Colon (tissue), 2 donors: Measurements from ENCODE around the gene CACNG1.

Experiments used
- FAIRE-seq: peaks from 2 replicates; lab custom pipeline; 2012; peaks lifted over from hg19 to GRCh38; lab: Jason Lieb, UNC
- donor health status: control.
- donor health status: control.

The CACNG1 gene

DNA sequence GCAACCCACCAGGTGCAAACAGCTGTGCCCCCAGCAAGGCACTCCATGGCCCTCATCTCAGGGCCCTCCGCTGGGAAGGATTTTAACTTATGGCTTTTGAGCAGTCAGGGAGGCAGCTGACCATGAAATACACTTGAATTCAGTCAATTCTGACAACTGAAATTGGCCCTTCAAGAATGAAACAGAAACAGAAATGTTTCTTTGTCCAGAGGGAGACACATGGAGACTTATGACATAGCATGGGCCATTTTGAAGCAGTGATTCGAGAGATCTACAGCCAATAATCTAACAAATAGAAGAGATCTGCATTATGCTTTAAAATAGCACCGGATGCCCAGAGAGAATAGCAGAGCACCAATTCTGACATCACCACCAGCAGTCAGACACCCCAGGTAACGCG is 7.5 kb downstream of the CACNG1 start:
- FAIRE-seq = no peak

DNA sequence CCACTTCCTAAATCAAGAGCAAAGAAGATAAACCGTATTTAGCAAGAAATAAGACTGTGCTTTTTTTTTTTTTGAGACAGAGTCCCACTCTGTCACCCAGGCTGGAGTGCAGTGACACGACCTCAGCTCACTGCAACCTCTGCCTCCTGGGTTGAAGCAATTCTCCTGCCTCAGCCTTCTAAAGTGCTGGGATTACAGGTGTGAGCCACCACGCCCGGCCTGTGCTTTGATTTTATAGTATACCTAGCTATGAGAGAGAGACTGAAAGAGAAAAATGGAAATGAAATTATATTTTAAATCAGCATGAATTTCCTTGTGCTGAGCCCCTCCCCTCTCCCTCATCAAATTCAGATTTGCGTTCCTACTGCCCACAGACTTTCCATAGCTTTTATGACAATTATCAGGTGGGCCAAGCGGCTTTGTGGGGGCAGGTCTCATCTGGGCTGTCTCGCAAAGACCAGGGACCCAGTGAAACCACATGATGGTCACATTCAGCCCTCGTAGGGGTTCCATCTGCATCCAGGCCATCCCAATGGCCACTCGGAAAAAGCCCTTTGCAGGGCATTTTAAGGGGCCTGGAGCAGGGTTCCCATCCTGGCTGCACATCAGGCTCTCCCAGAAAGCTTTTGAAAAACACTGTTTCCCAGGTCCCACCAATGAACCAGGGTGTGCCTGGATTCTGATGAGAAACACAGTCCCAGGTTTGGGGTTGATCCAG is 8.5 kb downstream of the CACNG1 start:
- no peak for FAIRE-seq

DNA sequence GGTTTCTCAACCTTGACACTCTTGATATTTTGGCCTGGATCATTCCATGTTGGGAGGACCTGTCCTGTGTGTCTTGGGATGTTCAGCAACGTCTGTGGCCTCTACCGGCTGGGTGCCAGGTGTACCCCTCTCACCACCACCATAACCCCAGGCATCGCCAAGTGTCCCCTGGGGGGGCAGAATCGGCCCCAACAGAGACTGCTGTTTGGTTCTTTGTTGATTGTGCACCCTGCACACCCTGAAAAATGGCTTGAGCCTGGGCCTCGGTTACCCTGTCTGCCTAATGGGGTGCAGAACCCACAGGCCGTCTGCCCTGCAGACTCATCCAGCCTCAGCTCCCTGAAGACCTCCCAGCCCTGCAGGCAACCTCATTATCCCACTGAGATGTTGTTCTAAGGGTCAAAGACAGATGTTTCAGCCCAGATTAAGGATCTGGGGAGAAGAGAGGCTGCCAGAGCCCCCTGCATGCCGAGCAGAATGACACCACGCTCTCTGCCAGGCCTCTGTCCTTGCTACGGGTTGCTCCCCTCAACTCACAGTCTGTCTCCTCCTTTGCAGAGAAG is 9.2 kb downstream of the CACNG1 start:
- FAIRE-seq = no peak

DNA sequence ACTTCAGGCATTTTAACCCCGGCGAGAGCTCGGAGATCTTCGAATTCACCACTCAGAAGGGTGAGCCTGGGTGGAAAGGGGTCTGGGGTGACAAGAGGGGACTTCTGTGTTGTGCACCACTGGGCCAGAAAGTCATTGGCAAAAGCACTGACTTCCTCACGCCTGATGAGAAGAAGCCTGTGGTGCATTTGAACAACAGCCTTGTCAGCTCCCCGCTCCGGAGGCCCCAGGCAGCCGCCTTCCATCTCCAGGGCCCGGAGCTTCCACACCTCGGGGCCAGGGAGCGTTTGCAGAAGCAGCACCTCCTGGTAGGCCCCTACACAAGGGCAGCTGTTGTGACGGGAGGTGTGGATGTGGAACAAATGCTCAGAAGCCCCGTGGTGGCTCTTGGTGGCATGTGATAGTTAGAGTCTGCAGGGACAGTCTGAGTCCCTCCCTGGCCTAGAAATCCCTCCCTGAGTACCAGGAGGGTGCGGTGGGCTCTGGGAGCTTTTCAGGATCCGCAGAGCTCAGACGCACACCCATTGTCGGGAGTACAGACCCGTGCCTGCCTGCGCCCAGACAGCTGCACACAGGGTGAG is 9.7 kb downstream of the CACNG1 start:
- FAIRE-seq = no peak

DNA sequence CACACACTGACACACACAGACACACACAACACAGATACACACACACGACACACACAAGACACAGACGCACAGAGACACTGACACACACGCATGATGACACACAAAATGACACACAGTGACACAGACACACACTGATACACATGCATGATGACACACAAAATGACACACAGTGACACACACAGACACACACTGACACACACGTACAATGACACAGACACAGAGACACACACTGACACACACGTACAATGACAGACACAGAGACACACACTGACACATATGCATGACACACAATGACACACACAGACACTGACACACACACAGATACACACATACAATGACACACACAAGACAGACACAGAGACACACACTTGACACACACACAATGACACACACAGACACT is 10.3 kb downstream of the CACNG1 start:
- no peak for FAIRE-seq

DNA sequence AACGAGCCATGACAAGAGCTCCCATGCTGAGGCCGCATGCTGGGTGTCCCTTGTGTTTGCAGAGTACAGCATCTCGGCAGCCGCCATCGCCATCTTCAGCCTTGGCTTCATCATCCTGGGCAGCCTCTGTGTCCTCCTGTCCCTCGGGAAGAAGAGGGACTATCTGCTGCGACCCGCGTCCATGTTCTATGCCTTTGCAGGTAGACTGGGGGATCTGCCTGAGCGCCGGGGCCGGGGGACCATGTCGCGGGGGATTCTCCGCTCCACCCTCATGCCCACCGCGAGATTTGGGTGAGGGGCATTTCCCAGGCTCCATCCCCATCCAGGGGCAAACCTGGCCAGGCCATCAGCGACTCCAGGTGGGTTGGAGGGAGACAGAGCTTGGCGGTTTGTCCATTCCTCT is 10.7 kb downstream of the CACNG1 start:
- FAIRE-seq = no peak

DNA sequence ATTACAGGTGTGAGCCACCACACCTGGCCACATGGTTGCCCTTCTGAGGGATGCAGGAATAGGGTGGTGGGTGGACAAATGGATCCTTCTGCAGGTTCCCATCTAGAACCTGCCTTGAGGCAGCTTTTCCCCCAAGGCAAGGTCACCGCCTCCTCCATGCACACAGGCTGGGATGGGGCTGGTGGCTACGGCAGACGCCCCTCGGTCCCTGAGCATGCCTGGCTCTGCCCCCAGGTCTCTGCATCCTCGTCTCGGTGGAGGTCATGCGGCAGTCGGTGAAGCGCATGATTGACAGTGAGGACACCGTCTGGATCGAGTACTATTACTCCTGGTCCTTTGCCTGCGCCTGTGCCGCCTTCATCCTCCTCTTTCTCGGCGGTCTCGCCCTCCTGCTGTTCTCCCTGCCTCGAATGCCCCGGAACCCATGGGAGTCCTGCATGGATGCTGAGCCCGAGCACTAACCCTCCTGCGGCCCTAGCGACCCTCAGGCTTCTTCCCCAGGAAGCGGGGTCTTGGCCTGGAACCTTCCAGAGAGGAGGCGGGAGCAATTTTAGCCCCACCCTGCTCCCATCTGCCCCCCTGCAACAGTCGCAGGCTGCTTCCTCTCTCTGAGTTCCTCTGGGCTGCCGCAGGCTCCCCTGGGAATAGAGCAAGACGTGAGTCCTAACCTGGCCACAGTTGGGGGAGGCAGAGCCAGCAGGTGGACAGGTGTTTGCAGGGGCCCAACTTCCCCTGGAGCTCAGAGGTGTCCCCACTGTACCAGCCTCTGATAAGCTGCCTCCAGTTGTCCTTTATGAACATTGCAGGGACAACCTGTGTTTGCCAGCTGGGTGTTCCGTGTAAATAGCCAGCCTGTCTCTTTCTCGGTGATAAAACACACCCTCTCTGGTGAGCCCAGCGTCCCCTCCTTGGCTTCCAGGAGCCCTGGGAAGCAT is 11.7 kb downstream of the CACNG1 start:
- FAIRE-seq = no peak

DNA sequence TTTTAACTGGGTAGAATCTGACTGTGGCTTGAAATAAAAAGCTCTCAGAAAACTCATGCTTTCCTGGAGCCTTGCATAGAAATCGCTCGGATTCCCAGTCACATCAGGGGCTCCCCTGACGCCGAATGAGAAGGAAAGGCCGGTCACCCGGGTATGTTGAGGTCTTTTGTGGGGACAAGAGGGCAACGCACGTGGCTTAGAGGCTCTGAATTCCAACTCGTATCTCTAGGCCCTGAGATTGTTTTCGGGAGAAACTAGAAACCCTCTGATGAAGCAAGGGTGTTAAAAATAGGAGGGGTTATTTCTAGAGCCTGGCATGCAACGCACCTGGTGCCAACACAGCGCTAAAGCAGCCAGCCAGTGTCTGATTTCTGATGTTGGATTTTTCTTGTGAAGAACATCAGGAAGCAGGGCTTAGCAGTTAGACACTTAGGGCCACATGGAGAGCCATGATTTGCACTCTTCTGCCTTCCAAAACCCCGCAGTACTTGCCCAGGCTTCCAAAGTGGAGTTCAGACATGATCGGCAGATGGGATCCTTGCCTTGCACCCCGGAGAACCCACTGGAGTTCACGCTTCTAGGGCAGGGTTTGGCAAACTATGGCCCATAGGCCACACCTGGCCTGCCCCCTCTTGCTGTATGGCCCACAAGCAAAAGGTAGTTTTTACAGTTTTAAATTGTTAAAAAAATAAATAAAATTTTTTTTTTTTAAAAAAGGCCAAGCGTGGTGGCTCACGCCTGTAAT is 12.6 kb downstream of the CACNG1 start:
- FAIRE-seq = no peak

DNA sequence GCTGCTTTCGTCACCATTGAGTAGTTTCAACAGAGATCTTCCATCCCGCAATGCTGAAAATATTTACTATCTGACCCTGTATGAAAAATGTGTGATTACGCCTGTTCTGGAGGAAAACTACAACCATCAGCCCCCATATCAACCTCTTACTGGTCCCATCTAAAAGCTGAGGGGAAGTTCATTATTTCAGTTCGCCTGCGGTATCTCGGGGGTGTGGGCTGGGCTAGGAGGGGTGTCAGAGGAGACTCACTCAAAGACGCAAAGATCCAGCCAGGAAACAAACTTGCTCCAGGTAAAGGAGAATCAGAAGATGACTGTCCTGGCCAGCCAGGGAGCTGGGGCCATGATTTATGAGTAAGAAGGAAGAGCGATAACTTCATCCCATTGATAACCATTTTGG is 13.7 kb downstream of the CACNG1 start:
- no peak for FAIRE-seq

DNA sequence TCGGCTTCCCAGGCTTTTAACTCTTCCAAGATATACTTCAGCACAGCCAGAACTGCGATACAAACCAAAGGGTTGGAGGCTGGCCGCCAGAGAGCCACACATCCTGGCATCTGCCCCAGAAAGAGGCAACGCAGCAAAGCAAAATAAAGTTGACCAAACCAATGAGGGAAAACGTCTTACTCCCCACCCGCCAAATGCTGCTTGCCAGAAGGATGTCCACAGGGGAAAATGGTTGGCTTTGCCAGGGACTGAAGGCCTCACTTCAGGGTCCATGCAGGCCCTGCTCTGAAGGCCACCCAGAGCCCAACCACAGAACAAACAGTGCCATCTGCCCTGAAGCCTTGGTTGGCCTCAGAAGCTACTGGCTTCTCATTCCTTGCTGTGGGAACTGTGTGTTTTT is 15.0 kb downstream of the CACNG1 start:
- no peak for FAIRE-seq

DNA sequence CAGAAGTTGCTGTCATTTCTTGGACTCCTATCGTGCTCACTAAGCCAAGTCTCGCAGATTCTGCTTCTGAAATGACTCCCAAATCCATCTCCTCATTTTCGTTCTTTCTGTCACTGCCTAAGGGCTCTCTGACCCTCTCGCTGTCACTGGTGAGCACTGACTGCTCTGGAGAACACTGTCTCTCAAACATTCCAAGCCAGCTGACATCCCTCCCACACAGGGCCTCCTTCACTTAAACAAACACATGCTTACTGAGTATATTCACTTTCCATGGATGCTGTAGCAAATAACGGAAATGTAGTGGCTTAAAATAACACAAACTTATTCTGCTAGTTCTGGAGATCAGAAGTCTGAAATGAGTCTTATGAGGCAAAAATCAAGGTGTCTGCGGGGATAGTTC is 18.8 kb downstream of the CACNG1 start:
- FAIRE-seq = no peak

DNA sequence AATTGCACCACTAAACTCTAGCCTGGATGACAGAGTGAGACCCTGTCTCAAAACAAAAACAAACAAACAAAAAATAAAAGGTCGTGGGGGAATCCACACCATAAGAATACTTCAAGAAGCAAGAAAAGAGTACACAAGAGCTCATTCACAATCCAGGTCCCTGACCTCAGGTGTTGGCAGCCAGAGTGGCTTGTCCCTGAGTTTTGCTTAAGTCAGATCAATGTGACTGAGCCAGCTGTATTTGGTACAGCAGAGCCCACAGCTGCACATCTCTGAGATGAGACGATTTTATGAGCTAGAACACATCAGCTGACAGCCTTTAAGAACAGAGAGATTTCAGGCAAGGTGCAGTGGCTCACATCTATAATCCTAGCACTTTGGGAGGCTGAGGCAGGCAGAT is 22.4 kb downstream of the CACNG1 start:
- FAIRE-seq = no peak

DNA sequence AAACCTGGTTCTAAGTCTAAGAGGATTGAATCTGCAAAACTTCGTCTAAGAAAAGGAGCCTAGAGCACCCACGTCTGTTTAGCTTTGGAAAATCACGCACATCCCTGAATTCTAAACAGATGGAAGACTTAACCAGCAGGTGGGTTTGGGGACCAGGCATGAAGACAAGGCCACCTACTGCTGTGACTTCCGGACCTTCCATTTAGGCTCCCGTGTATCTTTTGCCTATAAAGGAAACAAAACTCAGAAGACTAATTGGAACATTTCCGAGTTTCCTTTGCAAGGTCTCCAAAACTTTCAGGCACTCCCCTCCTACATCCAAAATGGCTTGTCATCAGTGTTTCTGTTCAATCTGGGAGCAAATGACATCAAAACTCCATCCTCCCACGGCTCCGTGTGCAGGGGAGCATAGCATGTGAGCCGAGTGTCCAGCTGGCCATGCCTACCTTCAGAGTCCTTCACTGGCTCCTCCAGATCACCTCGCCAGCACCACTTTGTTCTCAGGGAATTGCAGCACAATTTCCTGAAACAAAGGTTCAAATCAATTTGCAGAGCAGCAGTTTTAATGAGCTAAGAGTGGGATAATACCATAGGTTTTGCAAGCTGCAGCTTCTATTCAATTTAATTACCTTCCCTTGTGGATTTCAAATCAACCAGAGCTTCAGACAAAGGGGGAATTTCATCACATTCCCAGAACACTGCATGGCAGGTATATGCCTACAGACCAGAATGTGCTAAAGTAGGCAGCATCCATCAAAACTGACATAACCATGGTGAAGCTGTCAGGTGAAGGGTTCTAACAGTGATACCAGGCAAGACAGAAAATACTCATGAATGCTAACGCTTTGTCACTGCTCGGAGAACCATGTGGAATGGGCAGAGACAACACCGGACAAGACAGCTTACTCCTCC is 23.5 kb downstream of the CACNG1 start:
- no peak for FAIRE-seq

DNA sequence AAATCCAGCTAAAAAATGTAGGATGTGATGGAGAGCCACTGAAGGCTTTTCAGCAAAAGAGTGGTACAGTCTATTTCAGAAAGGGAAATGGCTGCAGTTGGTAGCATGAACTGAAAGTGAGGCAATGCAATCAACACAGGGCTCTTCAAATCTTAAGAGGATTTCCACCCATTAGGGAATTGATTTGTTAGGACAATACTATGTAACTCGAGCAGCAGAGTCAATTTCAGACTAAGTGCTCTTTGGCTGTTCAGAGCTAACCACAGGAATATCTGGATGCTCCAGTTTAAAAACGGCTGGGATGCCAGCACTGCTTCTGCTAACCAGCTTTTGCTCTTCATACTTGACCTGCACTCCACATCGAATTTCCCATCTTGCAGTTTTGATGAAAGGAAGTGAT is 24.6 kb downstream of the CACNG1 start:
- no peak for FAIRE-seq

DNA sequence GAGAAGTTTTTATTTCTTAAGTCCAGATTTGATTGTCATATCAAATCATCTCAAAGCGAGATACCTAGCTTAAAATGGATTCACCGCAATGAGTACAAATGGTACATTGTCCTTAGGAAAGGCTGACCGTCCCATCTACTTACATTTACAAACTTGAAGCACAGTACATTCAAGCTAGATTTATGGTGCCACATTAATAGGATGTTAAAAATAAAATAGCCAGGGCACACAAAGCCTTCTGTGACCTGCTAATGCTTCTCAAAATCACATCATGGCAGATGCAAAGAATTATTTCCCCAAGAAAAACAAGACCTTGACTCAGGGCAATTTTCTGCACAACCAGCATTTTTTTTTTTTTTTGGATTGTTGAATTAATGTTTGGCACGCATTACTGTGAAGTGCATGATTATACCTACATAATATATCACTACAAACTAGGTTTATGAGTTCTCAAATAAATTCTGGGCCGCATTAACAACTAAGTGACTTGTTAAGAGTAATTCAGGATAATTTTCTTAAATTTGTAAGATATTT is 25.3 kb downstream of the CACNG1 start:
- FAIRE-seq = no peak

DNA sequence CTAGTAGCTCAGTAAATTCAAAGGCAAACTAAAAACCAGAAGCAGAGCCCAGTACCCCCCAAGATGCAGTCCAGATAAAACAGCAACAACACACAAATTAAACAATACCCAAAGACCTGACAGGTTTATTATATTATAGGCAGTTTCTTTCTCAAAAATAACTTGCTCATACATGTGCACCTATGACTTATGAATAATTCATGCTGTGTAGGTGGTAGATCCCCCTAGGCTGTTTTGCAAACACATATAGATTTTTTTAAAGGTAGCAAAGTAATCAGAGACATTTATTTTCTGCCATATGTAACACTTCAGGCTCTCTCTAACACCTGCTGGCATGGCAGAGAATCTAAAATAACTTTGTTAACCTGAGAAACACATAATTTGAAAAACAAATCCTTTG is 27.2 kb downstream of the CACNG1 start:
- FAIRE-seq = no peak

DNA sequence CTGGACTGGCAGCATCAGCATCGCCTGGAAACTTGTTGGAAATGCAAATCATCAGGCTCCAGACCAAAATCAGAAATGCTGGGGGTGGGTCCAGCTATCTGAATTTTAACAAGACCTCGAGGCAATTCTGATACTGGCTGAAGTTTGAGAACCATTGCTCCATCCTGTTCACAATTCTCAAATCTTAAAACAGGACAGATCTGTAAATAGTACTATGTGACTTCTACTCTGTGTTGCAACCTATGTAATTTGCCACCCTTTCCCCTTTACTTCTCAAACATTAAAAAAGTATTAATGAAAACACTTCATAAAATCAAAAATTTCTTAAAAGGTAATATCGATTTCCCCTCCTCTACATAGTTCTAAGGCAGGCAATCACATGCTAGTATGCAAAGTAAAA is 28.5 kb downstream of the CACNG1 start:
- no peak for FAIRE-seq

DNA sequence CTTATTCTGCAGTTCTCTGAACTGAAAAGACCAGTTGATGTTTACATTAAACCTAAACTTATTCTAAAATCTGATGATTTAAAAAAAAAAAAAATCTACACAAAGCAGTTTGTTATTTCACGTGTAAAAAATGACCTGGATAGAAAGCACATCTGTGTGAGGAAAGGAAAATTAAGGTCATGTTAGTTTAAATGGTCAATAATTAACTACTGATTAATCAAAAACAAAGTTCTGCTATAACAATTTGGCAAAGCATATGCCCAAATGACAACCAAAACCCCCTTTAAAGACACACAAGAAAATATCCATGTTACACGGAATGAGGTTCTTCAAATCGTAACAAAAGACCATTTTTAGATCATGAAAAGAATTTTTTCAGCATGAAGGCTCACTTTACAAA is 30.4 kb downstream of the CACNG1 start:
- no peak for FAIRE-seq

DNA sequence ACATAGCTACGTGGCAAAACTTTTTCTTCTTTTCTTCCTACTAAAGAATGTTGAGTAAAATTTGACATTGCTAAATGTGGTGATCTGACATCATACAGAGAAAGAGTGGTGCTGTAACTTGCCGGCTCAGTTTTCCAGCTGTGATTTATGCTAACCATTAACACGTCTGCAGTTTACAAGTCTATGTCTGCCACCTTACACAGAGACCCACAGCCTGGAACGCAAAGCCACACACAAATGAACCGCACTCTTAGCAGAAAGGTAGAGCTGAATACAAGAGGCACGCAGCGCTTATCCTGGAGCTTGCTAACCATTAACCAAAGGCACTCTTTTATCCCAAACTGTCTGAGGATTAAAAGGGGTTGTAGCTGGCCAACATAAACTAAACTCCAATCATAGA is 31.9 kb downstream of the CACNG1 start:
- no peak for FAIRE-seq

DNA sequence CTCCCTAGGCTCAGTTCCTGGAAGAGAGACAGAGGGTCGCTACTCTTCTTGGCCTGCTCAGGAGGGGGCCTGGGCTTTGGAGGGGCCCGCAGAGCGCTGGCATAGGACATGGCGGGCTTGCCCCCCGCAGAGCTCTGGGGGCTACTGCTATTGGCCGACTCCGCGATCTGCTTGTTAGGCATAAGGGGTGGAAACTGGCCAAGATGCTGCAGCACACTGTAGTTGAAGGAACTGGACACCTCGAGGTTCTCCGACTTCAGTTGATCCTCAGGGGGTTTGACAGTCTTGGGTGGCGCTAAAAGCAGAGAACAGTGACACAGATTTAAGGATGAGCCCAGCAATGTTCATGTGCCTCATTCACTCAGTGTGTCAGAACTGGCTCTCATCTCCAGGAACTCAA is 33.9 kb downstream of the CACNG1 start:
- no peak for FAIRE-seq

DNA sequence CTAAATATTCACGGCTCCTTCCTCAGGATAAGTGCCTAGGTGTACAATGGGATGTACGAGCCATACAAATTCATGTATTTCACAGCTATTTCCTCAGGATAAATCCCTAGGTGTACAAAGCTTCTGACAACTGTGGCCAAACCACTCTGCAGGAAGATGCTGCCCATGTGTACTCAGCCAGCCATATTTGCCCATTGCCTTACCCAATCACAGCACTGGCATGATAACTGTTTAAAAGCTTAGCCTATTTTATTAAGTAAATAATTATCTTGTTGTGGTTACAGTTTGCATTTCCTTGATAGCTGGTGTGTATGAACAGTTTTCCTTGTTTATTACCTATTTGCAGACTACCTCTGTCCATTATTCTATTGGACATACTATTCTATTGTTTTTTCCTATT is 35.1 kb downstream of the CACNG1 start:
- no peak for FAIRE-seq
